GM23338 (cell line): ENCODE data around the gene FSD1. TPM values are rescaled to one million over a fixed set of nuclear protein-coding genes. Genes with fewer than 3 reads are reported as not detected.

Experiments
- ATAC-seq: fragments of 200-7000 bp; cut with Tn5 transposase; 3 replicates; pipeline ENCODE4 v1.9.1; 2020
- DNase-seq: peaks from one replicate; pipeline ENCODE4 v3.0.0-alpha.2; 2015; ENCODE audit warnings: low spot score
- H2AFZ ChIP-seq: fragments of 200-600 bp; sonication (generic); 2 replicates; pipeline ENCODE4 v1.8.0; 2016; ENCODE audit warnings: antibody characterized with exemption, mild to moderate bottlenecking, moderate library complexity
- H3F3A ChIP-seq: fragments of 200-600 bp; sonication (generic); replicated peaks from 2 replicates; pipeline ENCODE4 v1.8.0; 2017; ENCODE audit warnings: antibody characterized with exemption, mixed run types, low read depth
- H3K27ac ChIP-seq: fragments of 200-600 bp; sonication (generic); 2 replicates; pipeline ENCODE4 v1.6.1; 2016; ENCODE audit warnings: low read depth
- H3K27me3 ChIP-seq: fragments of 200-600 bp; sonication (generic); 2 replicates; pipeline ENCODE4 v1.8.0; 2016; ENCODE audit warnings: mild to moderate bottlenecking, mixed run types, moderate library complexity; ENCODE audit not compliant: insufficient read depth
- H3K36me3 ChIP-seq: fragments of 200-600 bp; sonication (generic); 2 replicates; pipeline ENCODE4 v1.8.0; 2016; ENCODE audit warnings: mild to moderate bottlenecking; ENCODE audit not compliant: insufficient read depth
- H3K4me1 ChIP-seq: fragments of 200-600 bp; sonication (generic); 2 replicates; pipeline ENCODE4 v1.8.0; 2016; ENCODE audit warnings: mild to moderate bottlenecking, moderate library complexity; ENCODE audit not compliant: insufficient read depth
- H3K4me2 ChIP-seq: fragments of 200-600 bp; sonication (generic); 2 replicates; pipeline ENCODE4 v1.7.1; 2017; ENCODE audit warnings: mixed run types
- H3K4me3 ChIP-seq: fragments of 200-600 bp; sonication (generic); 2 replicates; pipeline ENCODE4 v1.6.1; 2016; ENCODE audit warnings: mixed run types
- H3K79me2 ChIP-seq: fragments of 200-600 bp; sonication (generic); replicated peaks from 2 replicates; pipeline ENCODE4 v1.8.0; 2017; ENCODE audit warnings: mild to moderate bottlenecking; ENCODE audit not compliant: insufficient read depth
- H3K9me2 ChIP-seq: fragments of 200-600 bp; sonication (generic); 2 replicates; pipeline ENCODE4 v1.8.0; 2017; ENCODE audit not compliant: insufficient read depth
- H4K20me1 ChIP-seq: fragments of 200-600 bp; sonication (generic); replicated peaks from 2 replicates; pipeline ENCODE4 v1.8.0; 2017; ENCODE audit warnings: mild to moderate bottlenecking; ENCODE audit not compliant: insufficient read depth
- H3K27ac Mint-ChIP-seq: 2 replicates; pipeline ENCODE4 v1.8.0; 2020; ENCODE audit warnings: inconsistent platforms, mild to moderate bottlenecking, moderate library complexity, mixed read lengths
- H3K27me3 Mint-ChIP-seq: 3 replicates; pipeline ENCODE4 v1.8.0; 2022; ENCODE audit warnings: low read depth, mild to moderate bottlenecking, moderate library complexity, mixed read lengths, inconsistent platforms; ENCODE audit not compliant: insufficient read depth, poor library complexity
- H3K36me3 Mint-ChIP-seq: 3 replicates; pipeline ENCODE4 v1.8.0; 2021; ENCODE audit warnings: low read depth, mild to moderate bottlenecking, inconsistent platforms, moderate library complexity, mixed read lengths
- H3K4me1 Mint-ChIP-seq: 3 replicates; pipeline ENCODE4 v1.8.0; 2020; ENCODE audit warnings: mild to moderate bottlenecking, inconsistent platforms, mixed read lengths
- H3K4me3 Mint-ChIP-seq: 3 replicates; pipeline ENCODE4 v1.8.0; 2021; ENCODE audit warnings: moderate library complexity, mild to moderate bottlenecking, inconsistent platforms, mixed read lengths
- H3K9me3 Mint-ChIP-seq: 3 replicates; pipeline ENCODE4 v1.8.0; 2020; ENCODE audit warnings: moderate library complexity, mild to moderate bottlenecking, inconsistent platforms, mixed read lengths
- CREB1 ChIP-seq: fragments of 250-450 bp; sonication (Bioruptor Pico); IDR thresholded peaks from 2 replicates; pipeline ENCODE4 v1.5.0; 2020; ENCODE audit warnings: low read depth, mild to moderate bottlenecking, moderate library complexity
- ETS1 ChIP-seq: IDR thresholded peaks from 2 replicates; pipeline ENCODE4 v1.6.1; 2016; ENCODE audit warnings: antibody characterized with exemption
- POLR2AphosphoS5 ChIP-seq: IDR thresholded peaks from 2 replicates; pipeline ENCODE4 v1.6.1; 2016; ENCODE audit warnings: antibody characterized with exemption, low read depth
- STAT1 ChIP-seq: IDR thresholded peaks from one replicate; pipeline ENCODE4 v1.6.1; 2016; ENCODE audit warnings: antibody characterized with exemption; ENCODE audit not compliant: unreplicated experiment
- ZNF114 ChIP-seq: fragments of 250-450 bp; sonication (Bioruptor Pico); IDR thresholded peaks from 2 replicates; pipeline ENCODE4 v1.5.0; 2020; ENCODE audit warnings: mild to moderate bottlenecking, moderate library complexity
- ZNF331 ChIP-seq: fragments of 250-450 bp; sonication (Bioruptor Pico); IDR thresholded peaks from 2 replicates; pipeline ENCODE4 v1.5.0; 2020; ENCODE audit warnings: low read depth, mild to moderate bottlenecking, moderate library complexity
- polyA plus RNA-seq: library from polyadenylated mRNA; unstranded; fragments of >200 nt; fragmentation: Nextera tagmentation; extraction: Ambion mirVana; gene quantifications from 2 replicates; pipeline ENCODE4 v1.2.1, GENCODE V29; 2016
- total RNA-seq: library from RNA; depleted of rRNA; stranded (reverse); fragments of >200 nt; shearing (Covaris generic); gene quantifications from 2 replicates; pipeline ENCODE4 v1.2.3, GENCODE V29; 2014
- TF ChIP-seq, protein P1 (sequence below), 2 experiments: fragments of 200-600 bp in 1 of 2; sonication (generic) in 1 of 2; conservative IDR thresholded peaks; 2 replicates each; pipeline versions ENCODE4 v1.5.1 to v1.6.1; 2016 to 2017; ENCODE audit warnings: antibody characterized with exemption in 2 of 2, low read depth in 2 of 2, mild to moderate bottlenecking in 2 of 2, moderate library complexity in 1 of 2

FSD1 gene
- total and polyA plus RNA-seq, 2 experiments from 2014 or later: 50.7 to 82.9 TPM

DNA sequence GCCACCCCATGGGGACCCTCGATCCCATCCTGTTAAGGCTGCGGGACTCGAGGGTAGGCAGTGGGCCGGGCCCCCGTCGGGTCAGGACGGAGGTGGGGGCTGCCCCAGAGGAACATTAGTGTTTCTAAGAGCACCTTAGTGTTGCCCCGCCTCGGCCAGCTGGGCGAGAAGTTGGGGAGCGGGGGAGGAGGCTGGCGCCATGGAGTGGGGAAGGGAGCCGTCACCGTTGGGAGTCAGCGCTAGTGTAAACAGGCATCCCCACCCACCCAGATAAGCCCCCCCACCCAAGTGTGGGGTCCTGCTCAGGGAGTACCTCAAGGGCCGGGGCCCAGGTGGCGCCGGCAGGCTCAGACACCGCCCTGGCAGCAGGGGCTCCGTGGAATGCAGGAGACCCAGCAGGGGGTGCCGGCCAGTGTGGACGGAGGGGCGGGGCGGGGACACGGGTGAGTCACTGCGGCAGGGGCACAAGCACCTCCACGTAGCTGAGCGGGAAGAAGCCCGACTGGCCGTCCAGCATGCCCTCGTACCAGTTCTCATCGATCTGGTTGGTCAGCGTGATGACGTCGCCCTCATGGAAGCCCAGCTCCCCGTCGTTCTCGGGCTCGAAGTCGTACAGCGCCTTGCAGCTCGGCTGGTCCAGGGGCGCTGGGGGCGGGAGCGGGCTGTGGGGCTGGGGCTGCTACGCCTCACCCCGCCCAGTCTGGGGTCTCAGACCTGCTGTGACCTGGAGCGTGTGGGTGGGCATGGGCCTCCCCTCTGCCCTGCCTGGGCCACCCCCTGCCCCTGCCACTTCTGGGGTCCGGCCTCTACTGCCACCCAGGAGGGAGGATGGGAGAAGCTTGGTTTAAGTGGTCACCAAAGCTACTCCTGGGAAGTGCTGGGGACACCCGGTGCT is 57.0 kb downstream of the FSD1 start:
- no peaks in the 10 kb centered on the region for H3K79me2 ChIP-seq
- Mint-ChIP-seq H3K4me1 (peaks cover 7% of the 10 kb centered on the region; the same call in 1 of the 3 replicates), H3K27me3 (peaks cover 20% of the 10 kb centered on the region), H3K4me3 (no peak overlapping the region), H3K9me3 (no peaks in the 10 kb centered on the region), H3K27ac (no peak overlapping the region), H3K36me3 (peaks cover 20% of the 10 kb centered on the region)
- peak; percentile 69 for DNase-seq
- H3K27ac ChIP-seq: peak overlapping the region; percentile 55
- H3K27me3 ChIP-seq: no peaks in the 10 kb centered on the region
- no peaks in the 10 kb centered on the region; the same call in 1 of the 2 replicates for H4K20me1 ChIP-seq
- H2AFZ ChIP-seq: no peak overlapping the region
- no peaks in the 10 kb centered on the region for H3K36me3 ChIP-seq
- no peak overlapping the region for H3K4me3 ChIP-seq
- TF ChIP-seq POLR2AphosphoS5: peak; percentile 2; the same call in 1 of the 2 replicates
- TF ChIP-seq ZNF331 (CRISPR knock-in tag): no peak
- TF ChIP-seq ETS1: no peak
- TF ChIP-seq, protein P1, sequence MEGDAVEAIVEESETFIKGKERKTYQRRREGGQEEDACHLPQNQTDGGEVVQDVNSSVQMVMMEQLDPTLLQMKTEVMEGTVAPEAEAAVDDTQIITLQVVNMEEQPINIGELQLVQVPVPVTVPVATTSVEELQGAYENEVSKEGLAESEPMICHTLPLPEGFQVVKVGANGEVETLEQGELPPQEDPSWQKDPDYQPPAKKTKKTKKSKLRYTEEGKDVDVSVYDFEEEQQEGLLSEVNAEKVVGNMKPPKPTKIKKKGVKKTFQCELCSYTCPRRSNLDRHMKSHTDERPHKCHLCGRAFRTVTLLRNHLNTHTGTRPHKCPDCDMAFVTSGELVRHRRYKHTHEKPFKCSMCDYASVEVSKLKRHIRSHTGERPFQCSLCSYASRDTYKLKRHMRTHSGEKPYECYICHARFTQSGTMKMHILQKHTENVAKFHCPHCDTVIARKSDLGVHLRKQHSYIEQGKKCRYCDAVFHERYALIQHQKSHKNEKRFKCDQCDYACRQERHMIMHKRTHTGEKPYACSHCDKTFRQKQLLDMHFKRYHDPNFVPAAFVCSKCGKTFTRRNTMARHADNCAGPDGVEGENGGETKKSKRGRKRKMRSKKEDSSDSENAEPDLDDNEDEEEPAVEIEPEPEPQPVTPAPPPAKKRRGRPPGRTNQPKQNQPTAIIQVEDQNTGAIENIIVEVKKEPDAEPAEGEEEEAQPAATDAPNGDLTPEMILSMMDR (conservative IDR thresholded peaks at IDR 0.05; ENCODE audit: low read depth in 2 of 2): 0 out of 4 replicates have a peak, but pooled peaks of 1 of the 2 experiments have one; percentile 0
- no peak for TF ChIP-seq STAT1
- no peak for TF ChIP-seq ZNF114 (CRISPR knock-in tag)
- H3K4me2 ChIP-seq: no peak overlapping the region
- H3K4me1 ChIP-seq: no peaks in the 10 kb centered on the region; the same call in 1 of the 2 replicates
- H3F3A ChIP-seq: peaks cover 26% of the 10 kb centered on the region
- H3K9me2 ChIP-seq: no peaks in the 10 kb centered on the region
- ATAC-seq: peak; percentile 21

- no peak for TF ChIP-seq CREB1
- TF ChIP-seq, protein P1 (conservative IDR thresholded peaks at IDR 0.05; ENCODE audit: low read depth in 2 of 2): peak in 1 of 2 experiments; percentile 18; a peak in 1 of 4 replicates
- Histone ChIP-seq H3F3A (peaks cover 26% of the 10 kb centered on the region), H3K4me3 (no peak overlapping the region), H3K79me2 (no peaks in the 10 kb centered on the region), H3K4me1 (no peaks in the 10 kb centered on the region; the same call in 1 of the 2 replicates), H3K27me3 (no peaks in the 10 kb centered on the region), H3K36me3 (no peaks in the 10 kb centered on the region), H4K20me1 (no peaks in the 10 kb centered on the region; the same call in 1 of the 2 replicates), H2AFZ (no peak overlapping the region), H3K9me2 (no peaks in the 10 kb centered on the region), H3K27ac (peak overlapping the region; percentile 55; the same call in 1 of the 2 replicates), H3K4me2 (no peak overlapping the region)
- Mint-ChIP-seq H3K9me3 (no peaks in the 10 kb centered on the region), H3K4me3 (no peak overlapping the region; the same call in 2 of the 3 replicates), H3K36me3 (peaks cover 20% of the 10 kb centered on the region), H3K4me1 (peaks cover 7% of the 10 kb centered on the region; the same call in 1 of the 3 replicates), H3K27me3 (peaks cover 24% of the 10 kb centered on the region), H3K27ac (no peak overlapping the region)
- no peak for DNase-seq
- peak; percentile 9 for ATAC-seq
These were observed 57.9 kb downstream of the FSD1 start for GRCh38 chr19:4362101-4362828.
